HT1080 (cell line): ENCODE results near the gene DSTYK. TPM values are rescaled to one million over a fixed set of nuclear protein-coding genes. Genes with fewer than 3 reads are reported as not detected.
"Not testable (repeated sequence)": the region's sequence is repeated elsewhere in the genome, so short reads cannot be mapped to it uniquely, and the experiment has no call there.

Experiments
- DNase-seq: peaks from one replicate; pipeline ENCODE4 v3.0.0-alpha.2; 2015; ENCODE audit warnings: low read depth
- total RNA-seq: library from RNA; depleted of rRNA; stranded (reverse); fragments of >200 nt; shearing (Covaris generic); gene quantifications from 2 replicates; pipeline ENCODE4 v1.2.3, GENCODE V29; 2014

Gene DSTYK
- total RNA-seq, 1 experiment from 2014 or later, result 5.1 TPM

DNA sequence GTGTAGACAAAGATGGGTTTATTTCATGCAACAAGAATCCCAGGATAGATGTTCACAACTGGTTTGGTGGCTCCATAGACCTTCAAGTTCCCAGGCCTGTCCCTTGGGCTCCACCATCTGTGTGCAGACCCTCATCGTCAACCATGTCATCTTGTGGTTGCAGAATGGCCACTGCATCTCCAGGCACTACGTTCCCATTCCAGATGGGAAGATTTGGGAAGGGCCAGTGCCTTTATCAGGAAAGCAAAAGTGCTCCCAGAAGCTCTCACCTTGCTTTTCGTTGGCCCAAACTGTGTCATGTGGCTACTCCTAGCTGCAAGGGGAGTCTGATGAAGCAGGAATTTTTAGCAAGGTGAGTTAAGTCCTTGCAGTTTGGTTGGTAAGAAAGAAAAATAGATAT, 29.1 kb upstream of the DSTYK start:
- no peak for DNase-seq

DNA sequence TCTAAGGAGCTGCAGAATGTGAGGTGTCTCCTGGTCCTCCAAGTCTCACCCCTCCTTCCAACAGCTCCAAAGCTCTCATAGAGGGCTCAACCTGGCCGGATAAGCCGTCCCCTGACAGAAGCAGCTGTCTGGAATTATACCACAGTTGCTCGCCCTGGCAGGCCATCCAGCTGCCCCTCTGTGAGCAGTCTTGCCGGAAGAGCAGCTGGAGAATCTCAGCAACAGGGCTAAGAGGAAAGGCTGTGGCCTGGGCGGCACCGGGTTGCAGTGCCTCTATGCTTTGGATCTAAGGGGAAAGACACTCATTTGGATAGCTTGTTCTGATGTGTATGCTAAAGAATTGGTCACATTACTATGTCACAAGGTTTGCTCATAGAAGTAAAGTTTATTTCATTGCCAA, 28.6 kb upstream of the DSTYK start:
- DNase-seq, result no peak

DNA sequence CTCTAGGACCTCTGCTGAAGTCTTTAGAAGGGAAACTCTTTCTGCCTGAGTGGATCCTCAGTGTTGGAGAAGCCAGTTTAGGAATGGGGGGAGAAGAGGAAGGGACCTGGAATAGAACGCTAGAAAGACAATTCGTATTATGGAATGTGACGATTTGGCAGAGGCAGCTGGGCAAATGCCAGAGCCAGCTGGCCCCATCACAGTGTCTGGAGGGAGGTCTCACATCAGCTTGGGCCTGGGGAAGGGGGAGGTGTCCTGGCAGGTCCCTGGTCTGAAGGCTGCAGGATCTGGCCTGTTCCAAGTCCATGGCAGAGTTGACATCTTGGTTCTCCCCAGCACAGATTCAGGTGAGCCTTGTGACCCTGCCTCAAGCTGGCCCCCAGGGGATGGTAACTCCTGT, 27.6 kb upstream of the DSTYK start:
- no peak for DNase-seq

DNA sequence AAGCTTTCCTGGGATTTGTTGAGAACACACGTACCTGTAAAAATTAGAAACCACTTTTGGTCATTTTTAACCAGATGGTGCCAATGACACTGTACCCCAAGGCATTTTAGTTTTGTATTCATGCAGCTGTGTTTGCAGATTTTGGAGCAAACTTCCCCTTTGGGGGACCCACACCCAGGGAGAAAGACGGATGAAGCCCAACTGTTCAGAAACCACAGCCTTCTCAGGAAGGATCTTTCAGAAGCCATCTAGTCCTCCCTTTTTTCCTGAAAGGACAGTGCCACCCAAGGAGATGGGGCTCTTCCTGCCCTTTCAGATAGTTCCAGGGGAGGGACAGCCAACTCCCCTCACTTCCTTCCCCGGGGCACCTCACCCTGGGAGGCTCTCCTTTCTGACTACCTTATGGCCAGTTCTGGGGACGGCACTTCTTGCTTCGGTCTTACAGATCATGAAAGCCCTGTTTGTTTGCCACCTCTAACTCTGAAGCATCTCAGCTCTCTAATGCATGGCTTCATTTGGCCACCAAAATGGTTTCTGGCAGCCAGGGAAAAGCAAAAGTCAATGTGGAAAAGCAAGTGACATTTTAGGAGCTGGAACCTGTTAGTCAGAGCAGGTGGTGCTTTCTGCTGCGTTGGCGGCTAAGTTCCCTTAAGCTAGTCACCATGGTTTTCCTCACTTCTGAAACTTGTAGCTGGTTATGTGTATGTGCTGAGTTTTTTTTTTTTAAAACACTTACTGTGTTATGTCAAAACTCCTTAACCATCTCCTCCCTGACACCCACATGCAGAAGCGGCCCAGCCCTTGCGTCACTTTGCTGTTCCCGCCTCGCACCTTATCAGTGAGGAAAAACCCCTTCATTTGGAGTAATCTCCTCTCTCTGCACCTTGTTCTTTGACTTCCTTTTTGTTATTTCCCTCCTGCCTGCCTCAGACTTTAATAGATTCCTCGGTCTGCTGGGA, 26.3 kb upstream of the DSTYK start:
- no peak for DNase-seq

DNA sequence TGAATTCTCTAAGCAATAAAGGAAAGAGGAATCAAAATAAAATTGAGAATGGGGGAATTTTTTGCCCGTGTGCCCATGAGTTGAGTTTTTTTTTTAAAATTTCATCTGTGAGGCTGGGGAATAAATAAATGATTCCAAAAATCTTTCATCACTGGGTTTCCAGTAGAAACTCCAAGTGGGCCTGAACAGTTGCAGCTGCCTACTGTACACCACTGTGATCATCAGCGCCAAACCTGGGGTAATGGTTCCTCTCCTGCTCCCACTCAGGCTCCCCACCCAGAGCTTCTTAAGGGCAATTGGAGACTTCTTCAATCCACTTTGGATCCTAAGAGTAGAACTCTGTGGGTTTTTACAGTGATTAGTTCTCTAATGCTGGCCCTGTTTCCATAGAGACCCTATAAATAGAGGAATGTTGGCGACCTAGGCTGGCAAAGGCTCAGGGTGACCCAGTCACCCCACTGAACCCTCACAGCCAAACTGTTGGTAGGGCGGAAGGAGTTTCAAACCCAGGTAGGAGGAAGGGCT, 25.5 kb upstream of the DSTYK start:
- no peak for DNase-seq

DNA sequence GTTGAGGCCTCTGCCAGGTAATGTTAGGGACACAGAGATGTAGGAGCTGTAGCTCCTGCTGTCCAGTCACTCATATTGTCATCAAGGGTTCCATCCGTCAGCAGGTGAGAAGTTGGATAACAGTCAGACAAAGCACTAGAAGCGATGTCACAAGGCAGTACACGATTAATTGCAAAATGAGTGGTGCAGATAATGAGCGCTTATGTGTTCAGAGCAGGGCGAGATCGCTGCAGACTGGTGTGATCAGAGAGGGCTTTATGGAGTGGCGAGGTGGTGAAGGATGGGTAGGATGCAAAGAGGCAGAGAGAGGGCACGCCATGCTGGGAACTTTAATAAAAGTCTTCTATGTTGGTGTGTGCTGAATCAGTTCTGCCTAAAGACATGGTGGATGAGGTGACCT, 25.0 kb upstream of the DSTYK start:
- DNase-seq, result no peak

DNA sequence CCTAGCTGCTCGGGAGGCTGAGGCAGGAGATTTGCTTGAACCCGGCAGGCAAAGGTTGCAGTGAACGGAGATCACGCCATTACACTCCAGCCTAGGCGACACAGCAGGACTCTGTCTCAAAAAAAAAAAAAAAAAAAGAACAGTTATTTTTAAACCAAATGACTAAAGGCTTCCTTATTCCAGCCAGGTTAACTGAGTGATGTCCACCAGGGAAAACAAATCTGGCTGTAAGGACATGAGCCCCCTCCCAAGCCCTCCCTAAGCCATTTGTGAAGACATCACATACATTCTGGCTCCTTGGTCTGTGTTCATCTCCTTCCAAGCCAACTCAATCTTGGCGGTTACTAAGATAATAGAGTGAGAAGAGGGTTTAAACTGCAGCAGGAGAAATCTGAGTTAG, 24.4 kb upstream of the DSTYK start:
- DNase-seq, result no peak

DNA sequence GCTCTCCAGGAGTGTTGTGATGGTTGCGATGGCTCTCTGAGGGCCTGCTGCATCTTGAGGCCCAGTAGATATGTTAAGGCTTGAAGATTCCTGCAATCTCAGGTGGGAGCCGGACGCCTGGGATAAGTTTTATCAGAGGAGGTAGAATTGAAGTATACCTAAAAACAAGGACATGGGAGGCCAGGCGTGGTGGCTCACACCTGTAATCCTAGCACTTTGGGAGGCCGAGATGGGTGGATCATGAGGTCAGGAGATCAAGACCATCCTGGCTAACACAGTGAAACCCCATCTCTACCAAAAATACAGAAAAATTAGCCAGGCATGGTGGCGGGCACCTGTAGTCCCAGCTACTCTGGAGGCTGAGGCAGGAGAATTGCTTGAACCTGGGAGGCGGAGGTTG, 22.5 kb upstream of the DSTYK start:
- DNase-seq, result not testable (repeated sequence)

DNA sequence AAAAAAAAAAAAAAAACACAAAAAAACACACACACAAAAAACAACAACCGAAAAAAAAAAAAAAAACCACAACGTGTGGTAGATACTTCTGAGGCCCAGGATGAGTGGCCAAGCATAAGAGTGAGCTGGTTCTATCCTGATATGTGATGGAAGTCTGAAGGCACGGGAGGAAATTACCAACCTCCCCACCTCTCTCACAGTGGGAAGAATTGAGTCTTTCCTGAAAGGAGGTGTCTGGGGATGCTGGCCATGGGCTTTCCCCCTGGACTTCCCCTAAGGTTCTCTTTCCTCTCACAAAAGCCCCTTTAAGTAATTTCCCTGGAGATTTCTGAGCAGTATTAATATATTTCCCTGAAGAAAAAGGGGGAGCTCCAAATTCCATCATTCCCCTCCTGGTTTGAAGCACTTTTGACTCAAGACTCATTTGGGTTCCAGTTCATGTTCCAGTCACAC, 21.5 kb upstream of the DSTYK start:
- no peak for DNase-seq

DNA sequence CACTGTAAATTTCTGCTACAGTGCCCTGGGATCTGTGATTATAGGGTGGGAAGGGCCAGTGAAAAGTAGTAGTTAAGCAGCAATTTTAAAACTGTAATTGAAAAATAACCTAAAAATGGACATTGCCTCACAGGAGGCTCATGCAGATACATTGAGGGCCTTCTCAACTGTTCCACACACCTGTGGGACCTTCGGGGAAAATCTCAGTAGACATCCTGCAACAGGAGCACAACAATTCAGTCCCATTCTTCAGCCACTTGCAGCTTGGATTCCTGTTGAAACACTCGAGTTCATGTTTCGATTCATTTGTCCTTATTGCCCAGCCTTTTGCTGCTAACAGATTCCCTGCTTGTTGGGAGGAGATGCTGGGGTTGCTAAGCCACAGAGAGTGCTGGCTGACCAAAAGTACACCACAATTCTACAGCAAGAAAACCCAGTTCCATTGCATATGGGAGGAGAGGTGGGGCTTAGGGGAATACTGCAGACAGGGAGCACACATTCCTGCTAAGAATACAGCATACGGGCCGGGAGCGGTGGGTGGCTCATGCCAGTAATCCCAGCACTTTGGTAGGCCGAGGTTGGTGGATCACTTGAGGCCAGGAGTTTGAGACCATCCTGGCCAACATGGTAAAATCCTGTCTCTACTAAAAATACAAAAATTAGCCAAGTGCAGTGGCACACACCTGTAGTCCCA, 20.8 kb upstream of the DSTYK start:
- DNase-seq, result no peak

DNA sequence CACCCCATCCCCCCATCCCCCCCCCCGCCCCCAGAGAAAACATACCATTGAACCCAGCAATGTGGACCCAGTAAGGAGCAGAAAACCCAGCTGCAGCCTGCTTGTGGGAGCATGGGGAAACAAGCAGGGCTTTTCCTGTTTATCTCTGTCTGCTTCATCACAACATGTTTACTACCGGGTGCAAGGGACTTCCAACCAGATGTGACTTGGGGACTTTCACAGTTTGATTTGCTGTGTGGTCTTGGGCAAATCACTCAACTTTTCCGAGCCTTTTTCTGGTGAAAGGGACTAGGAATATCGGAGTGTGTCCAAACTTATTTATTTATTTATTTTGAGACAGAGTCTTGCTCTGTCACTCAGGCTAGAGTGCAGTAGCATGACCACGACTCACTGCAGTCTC, 19.5 kb upstream of the DSTYK start:
- no peak for DNase-seq

DNA sequence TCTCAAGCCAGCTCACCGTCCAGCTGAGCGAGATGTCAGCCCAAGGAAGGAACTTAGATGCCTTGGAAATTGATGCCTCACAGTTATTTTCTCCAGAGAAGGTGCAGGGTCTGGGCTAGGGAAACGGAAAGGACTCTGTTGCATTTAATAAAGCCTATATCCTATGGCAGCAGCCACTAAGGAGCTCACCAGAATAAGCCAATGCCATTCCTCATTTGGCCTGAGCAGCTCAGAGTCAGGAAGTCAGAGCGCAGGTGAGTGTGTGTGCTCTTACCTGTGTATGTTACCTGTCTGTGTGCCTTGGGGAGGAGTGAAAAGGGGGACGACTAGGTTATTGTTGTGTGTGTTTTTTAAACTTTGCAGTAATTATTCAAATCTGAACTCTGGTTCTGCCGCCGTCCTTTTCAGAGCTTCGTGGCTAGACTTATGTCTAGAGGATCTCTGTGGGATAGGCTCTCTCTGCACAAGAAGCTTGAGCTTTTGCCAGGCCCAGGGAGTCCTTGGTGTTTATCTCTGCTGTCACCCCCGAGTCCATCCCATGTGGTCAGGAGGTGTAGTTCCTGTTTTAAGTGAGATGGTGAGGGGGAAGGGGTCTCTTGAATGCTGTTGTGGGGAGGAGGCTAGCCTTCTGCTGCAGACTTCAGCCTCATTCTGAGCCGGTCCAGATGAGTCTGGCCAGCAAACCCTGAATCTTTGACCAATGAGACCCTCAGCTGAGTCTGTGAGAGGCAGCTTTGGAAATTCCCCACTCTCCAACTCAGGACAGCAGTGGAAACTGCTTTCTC, 18.6 kb upstream of the DSTYK start:
- no peak for DNase-seq

DNA sequence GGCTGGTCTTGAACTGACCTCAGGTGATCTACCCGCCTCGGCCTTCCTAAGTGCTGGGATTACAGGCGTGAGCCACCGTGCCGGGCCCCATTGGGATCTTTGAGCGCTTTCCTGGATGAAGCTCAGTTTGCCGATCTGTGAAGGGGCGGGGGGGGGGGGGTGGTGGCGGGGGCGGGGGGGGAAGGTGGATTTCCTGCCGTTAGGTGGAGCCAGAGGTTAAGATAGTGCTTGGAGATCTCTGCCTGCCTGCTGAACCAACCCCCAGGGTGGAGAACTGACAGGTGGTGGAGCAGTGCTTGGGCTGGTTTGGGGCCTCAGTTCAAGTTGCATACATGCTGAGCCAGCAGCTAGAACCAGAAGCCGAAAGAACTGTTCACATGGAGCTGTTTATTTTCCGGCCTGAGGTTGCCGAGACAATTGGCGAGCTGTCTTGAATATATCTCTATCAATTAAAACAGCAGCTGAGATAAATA, 17.9 kb upstream of the DSTYK start:
- peak; percentile 41 for DNase-seq

DNA sequence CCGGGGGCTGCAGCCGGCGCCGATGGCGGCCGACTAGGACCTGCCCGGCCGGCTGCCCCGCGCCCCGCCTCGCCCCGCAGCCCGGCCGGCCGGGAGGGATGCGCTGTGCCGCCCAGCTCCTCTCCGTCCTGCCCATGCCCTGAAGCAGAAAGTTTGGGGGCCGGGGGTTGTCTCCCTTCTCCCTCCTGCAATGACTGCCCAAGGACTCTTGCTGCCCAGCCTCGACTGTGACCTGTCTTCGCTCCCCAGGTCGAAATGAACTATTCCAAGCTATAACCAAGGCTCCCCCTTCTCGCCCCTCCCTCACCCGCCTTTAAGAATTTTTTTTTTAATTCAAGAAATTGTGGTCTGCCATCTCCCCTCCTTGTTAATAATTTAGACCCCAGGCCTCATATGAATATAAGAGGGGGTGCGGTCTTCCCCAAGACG, 16.6 kb upstream of the DSTYK start:
- DNase-seq, result no peak

DNA sequence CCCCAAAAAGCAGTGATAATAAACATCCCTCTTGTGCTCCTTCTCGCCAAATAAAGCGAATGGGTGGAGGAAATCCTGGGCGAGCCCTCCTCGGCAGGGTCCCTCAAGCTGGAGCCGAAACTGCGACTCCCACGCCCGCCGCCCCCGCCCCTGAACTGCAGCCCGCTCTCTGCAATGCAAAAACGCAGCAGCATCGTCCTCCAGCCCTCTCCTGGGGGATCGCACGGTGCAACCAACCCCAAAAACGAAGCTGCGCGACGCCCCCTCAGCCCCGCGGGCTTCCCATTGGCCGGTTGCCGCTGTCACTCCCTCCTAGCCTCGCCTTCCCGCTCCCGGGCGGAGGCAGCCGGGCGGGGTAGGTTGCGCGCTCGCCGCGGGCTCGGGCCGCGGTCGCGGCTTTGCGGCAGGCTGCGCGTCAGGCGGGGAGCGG, 16.1 kb upstream of the DSTYK start, which contains the start of gene TMCC2:
TMCC2 (plus strand) TSS at position 363 of the 430 bp plus-strand sequence. CDS start 619 bp downstream, outside the sequence.
- DNase-seq, result peak; percentile 86

DNA sequence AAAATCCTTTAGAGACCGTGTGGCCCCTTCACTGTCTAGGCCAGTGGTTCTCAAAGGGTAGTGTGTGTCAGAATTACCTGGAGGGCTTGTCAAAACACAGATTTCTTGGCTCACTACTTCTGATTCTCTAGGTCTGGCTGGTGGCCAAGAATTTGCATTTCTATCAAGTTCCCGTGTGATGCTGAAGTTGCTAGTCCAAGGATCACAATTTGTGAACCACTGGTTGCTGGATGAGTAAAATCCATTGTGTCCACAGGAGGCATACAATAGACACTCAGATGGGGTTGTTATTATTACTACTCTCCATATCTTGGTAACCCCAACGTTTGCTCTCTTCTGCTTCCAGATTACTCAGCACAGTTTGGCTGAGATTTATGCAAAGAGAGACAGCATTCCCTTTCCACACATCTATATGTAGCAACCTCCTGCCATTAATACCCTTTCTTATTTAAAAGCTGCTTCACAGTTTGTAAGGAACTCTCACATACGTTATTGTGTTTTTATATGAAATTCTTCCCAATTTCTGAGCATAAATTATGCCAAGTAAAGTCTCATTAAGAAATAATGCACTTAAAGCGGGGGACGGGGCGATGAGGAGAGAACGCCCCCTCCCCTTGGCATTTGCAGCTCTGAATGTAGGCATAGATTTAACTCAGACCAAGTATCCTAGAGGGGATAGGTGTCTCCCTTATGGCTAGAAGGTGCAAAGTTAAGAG, 15.5 kb upstream of the DSTYK start:
- DNase-seq, result peak; percentile 37

DNA sequence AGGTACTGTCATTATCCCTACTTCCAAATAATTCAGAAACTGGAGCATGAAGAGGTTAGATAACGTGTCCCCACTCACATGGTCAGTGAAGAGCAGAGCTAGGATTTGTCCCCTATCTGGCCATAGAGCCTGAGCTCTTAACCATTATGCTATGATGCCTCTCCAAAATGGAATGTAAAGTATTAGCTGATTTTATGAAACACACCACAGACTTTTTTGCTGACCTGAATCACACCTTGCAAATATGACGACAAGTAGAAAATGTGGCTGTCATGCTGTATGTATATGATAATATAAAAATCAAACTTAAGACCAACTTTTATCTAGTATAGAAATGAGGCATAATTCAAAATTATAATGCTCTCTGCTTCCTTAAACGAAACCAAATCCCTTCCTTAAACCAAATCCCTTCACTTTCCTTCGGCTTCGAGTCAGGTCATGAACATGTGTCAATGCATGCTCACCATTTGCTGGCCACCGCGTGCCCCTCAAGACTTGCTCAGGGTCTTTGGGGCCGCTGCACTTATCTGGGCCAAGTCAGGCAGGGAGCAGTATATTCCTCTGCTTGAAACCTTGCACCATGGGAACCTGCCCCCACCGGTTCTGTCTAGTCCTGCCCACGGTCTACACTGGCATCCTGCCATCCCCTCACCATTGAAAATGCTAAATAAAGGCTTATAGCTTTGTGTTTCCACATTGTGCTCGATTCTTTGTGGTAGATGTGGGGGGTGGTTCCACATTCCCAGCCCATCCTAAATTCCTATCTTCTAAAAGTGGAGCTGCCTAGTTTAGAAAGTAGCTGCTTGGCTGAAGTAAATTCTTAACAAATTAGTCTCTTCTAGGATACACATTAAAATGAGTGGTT, 14.6 kb upstream of the DSTYK start:
- DNase-seq, result no peak

DNA sequence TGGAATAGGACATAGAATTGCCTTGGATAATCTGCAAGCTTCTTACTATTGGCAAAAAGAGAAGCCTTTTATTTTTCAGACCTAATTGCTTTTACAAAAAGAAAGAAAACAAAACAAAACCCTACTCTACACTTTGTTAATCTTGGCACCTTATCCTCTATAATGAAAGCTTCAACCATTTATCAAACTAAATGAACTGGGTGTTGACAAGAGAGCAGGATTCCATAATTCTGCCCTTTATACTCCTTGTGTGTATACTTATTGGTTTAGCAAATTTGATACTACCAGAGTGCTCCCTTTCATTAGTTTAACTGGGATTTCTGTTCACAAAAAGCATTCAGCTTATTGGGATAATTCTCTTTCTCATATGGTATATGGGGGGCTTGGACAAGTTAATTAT, 13.2 kb upstream of the DSTYK start:
- no peak for DNase-seq

DNA sequence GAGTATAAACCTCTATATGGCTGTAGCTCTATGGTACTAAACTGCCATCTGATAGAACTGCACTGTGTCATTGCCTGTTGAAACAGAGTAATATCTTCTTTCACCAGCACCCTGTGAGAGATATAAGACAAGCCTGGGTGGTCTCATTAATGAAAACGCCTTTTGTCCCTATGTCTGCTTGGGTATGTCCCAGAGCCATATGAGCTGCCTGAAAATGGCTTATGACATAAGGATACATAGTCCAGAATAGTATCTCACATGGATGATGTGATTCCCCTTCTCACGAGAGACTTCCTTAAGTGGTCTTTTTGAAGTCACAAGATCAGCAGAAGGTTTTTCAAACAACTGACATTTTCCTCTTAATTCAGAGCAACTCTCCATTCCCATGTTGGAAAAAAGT, 8.9 kb upstream of the DSTYK start:
- no peak for DNase-seq

DNA sequence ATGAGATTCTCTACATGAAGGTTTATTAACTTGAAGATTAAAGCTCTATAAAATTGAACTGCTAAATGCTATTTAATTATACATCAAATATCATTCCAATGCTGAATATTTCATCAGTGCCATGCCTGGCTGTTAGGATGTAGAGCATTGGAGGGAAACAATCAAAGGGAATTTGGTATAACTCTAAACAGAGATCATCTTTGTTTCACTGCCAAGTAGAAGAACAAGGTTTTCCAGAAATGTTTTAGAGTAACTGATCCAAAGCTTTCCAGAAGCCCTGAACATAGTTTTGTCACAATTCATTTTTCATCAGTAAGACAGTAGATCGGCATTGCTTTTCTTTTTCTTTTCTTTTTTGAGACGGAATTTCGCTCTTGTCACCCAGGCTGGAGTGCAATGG, 5.9 kb upstream of the DSTYK start:
- DNase-seq, result no peak
